ENCODE data around the gene CD2BP2. TPM values are rescaled to one million over a fixed set of nuclear protein-coding genes. Genes with fewer than 3 reads are reported as not detected.

CD2BP2 gene
- total and polyA plus RNA-seq, 8 donors: 42.9 to 59.1 (median 52.7) TPM

- ATAC-seq (no peak), DNase-seq (peak in 1 of 4 donors; percentile 2)
- Histone ChIP-seq H3K9me3 (no peaks in the 10 kb centered on the region), H3K27me3 (no peaks in the 10 kb centered on the region), H3K4me1 (peaks cover 22 to 62% of the 10 kb centered on the region in 2 donors), H3K4me3 (no peak overlapping the region), H3K36me3 (peaks cover 0 to 61% of the 10 kb centered on the region in 2 donors), H3K27ac (peak overlapping the region; percentile 26 to 53)
- no peak for TF ChIP-seq CTCF (IDR thresholded peaks at IDR 0.05)
- intact Hi-C loops (cut with DNase I): no loop called here
These were observed 2.4 kb downstream of the CD2BP2 start for GRCh38 chr16:30352488-30353401.

- peaks cover 0 to 52% of the 10 kb centered on the region in 2 donors for H3K36me3 ChIP-seq
- intact Hi-C loops (cut with DNase I): no loop called here
- H3K27ac ChIP-seq: peak overlapping the region; percentile 26 to 53
- H3K9me3 ChIP-seq: no peaks in the 10 kb centered on the region
- H3K4me3 ChIP-seq: no peak overlapping the region
- H3K4me1 ChIP-seq: peaks cover 22 to 58% of the 10 kb centered on the region in 2 donors
- no peak for TF ChIP-seq CTCF (IDR thresholded peaks at IDR 0.05)
- DNase-seq (peak in 1 of 4 donors; percentile 76), ATAC-seq (peak; percentile 28)
- H3K27me3 ChIP-seq: no peaks in the 10 kb centered on the region
These were observed 3.3 kb downstream of the CD2BP2 start for GRCh38 chr16:30351586-30352419.

- intact Hi-C loops (cut with DNase I): no loop called here
- no peak for TF ChIP-seq CTCF (IDR thresholded peaks at IDR 0.05)
- Histone ChIP-seq H3K27ac (peak overlapping the region in 1 of 2 donors; percentile 53), H3K9me3 (no peaks in the 10 kb centered on the region), H3K36me3 (peaks cover 0 to 51% of the 10 kb centered on the region in 2 donors), H3K4me3 (no peak overlapping the region), H3K4me1 (peaks cover 21 to 50% of the 10 kb centered on the region in 2 donors), H3K27me3 (no peaks in the 10 kb centered on the region)
- DNase-seq (no peak), ATAC-seq (no peak)
These were observed 4.1 kb downstream of the CD2BP2 start for GRCh38 chr16:30351001-30351441.

- H3K4me3 ChIP-seq: no peak overlapping the region
- ATAC-seq: no peak
- no peak for TF ChIP-seq CTCF (IDR thresholded peaks at IDR 0.05)
- intact Hi-C loops (cut with DNase I): no loop called here
- DNase-seq: no peak
- peaks cover 18 to 46% of the 10 kb centered on the region in 2 donors for H3K4me1 ChIP-seq
- H3K27ac ChIP-seq: peak overlapping the region in 1 of 2 donors; percentile 53
- H3K27me3 ChIP-seq: no peaks in the 10 kb centered on the region
- H3K36me3 ChIP-seq: peaks cover 0 to 51% of the 10 kb centered on the region in 2 donors
- no peaks in the 10 kb centered on the region for H3K9me3 ChIP-seq
These were observed 4.8 kb downstream of the CD2BP2 start for GRCh38 chr16:30350134-30350871.

All from left lung (tissue), 10 donors.